Femur (tissue), 1 donor: ENCODE results near the gene POLR1B.
A peak's percentile ranks its signal among the peaks of the same experiment; 100 is the strongest.
"Not testable (repeated sequence)": the region's sequence is repeated elsewhere in the genome, so short reads cannot be mapped to it uniquely, and the experiment has no call there.

Source experiments
- DNase-seq: peaks from one replicate; pipeline ENCODE4 v3.0.0-alpha.2; 2017

POLR1B gene

GRCh38 chr2:112602917-112603316 lies 60.7 kb downstream of the POLR1B start:
- no peak for DNase-seq

- DNase-seq = no peak
Measured at GRCh38 chr2:112603731-112604130, 61.5 kb downstream of the POLR1B start.

- no peak for DNase-seq
Measured at GRCh38 chr2:112604952-112605351, 62.7 kb downstream of the POLR1B start.

- DNase-seq = no peak
Measured at GRCh38 chr2:112605926-112606325, 63.7 kb downstream of the POLR1B start.

DNA sequence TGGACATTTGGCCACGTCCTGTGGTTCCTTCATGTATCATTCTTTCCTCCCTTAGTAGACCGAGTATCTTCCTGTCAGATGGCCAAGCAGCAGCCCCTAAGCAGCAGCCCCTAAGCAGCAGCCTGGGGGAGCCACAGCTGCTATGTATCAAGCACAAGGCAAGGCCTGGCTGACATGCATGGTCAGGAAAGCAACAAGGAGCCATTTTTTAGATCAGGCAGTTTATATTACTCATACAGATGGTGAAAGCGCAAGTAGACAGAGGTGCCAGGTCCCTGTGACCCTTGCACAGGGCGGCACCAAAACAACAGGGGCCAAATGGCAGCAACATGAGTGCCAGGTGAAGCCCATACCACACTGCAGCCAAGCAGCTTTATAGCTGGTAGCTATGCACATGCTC lies 64.3 kb downstream of the POLR1B start:
- DNase-seq = no peak

- no peak for DNase-seq
Measured at GRCh38 chr2:112607680-112608438, 65.6 kb downstream of the POLR1B start.

DNA sequence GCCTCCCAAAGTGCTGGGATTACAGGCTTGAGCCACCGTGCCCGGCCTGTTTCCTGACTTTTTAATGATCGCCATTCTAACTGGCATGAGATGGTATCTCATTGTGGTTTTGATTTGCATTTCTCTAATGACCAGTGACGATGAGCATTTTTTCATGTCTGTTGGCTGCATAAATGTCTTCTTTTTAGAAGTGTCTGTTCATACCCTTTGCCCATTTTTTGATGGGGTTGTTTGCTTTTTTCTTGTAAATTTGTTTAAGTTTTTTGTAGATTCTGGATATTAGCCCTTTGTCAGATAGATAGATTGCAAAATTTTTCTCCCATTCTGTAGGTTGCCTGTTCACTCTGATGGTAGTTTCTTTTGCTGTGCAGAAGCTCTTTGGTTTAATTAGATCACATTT lies 67.1 kb downstream of the POLR1B start:
- not testable (repeated sequence) for DNase-seq

GRCh38 chr2:112612283-112612682 lies 70.0 kb downstream of the POLR1B start:
- not testable (repeated sequence) for DNase-seq

GRCh38 chr2:112614201-112614840 lies 72.1 kb downstream of the POLR1B start:
- no peak for DNase-seq

DNA sequence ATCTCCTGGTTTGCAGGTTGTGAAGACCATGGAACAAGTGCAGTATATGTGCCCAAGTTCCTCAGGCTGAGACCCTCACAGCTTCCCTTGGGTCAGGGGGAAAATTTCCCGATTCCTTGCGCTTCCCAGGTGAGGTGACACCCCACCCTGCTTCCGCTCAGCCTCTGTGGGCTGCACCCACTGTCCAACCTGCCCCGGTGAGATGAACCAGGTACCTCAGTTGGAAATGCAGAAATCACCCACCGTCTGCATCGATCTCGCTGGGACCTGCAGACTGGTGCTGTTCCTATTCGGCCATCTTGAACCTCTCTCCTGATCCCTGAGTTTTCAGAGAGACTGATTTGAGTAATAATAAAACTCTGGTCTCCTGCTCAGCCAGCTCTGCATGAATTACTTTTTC lies 72.8 kb downstream of the POLR1B start:
- no peak for DNase-seq

DNA sequence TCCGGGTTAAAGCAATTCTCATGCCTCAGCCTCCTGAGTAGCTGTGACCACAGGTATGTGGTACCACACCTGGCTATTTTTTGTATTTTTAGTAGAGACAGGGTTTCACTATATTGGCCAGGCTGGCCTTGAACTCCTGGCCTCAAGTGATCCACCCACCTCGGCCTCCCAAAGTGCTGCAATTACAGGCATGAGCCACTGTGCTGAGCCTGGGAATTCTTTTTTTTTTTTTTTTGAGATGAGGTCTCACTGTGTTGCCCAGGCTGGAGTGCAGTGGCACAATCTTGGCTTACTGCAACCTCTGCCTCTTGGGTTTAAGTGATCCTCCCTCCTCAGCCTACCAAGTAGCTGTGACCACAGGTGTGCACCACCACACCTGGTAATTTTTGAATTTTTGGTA lies 73.5 kb downstream of the POLR1B start:
- DNase-seq = not testable (repeated sequence)

GRCh38 chr2:112618383-112618782 lies 76.1 kb downstream of the POLR1B start:
- DNase-seq = no peak

DNA sequence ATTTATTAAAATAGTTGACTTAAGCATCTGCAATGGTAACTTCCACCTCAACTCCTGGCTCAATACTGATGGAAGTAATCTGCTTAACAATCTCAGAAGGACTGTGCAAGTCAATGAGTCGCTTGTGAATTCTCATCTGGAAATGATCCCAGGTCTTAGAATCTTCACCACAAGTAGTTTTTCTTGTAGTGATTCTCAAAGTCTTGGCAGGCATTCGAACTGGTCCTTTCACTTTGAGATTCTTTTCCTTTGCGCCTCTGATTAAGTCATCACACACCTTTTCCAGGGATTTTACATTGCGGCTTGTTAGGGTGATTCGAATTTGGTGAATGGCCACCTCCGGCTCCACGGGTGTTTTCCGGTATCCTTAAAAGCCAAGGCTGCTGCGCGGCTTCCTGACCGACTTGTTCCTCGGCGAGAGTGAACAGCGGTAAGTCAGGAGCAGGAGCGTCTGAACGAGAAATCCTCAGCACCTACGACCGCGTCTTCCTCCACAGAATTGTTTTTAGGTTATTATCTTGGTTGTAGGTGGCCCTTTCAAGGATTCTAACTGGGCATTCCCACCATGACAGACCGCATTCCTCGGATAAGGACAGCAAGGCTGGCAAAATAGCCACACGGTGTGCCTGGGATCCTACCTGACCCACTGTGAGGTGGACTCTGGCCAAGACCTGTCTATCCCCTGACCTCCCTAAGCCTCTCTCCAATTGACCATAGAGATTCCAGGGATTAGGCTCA lies 79.7 kb downstream of the POLR1B start:
- DNase-seq = no peak

DNA sequence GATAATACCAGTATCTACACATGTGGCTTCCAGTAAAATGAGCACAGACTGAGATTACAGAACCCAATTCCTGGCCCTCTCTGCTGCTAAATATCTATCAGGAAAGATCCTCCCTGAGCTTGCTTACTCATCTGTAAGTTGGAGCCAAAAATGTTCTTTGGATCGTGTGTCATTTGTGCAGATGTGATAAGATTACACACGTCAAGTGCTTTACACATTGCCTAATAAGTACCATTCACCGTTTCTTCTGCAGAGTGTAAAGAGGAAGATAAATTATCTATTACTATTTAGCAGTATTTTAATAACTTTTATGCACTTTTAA lies 80.2 kb downstream of the POLR1B start:
- no peak for DNase-seq

DNA sequence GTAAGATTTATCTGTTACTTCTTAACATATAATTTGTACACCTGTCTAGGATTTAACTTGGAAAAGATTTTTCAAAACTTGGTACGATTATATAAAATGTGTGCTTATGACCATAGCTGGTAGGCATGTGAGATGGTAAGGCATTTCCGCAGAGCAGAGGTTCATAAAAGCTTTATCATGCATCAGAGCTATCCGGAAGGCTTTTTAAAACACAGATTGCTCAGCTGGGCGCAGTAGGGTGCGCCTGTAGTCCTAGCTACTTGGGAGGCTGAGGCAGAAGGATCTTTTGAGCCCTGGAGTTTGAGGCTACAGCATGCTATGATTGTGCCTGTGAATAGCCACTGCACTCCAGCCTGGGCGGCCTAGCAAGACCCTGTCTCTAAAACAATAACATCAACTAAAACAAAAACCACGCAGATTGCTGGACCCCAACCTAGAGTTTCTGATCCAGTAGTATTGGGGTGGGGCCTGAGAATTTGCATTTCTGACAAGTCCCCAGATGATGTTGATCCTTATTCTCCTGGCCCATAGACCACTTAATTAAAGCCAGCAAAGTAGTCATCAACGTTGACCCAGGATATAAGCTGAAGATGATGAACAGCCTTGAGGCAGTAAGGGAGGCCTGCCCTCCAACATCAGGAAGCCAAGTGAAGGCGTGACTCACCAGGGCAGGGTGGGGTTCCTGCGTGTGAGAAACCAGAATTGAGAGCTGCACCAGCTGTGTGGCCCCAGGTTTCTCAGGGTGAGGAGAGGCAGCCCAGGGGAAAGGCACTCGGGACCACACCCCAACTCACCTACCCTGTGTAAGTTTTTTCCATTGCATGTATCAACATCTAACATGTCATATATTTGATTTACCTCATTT lies 81.9 kb downstream of the POLR1B start:
- no peak for DNase-seq

GRCh38 chr2:112625474-112626114 lies 83.3 kb downstream of the POLR1B start:
- DNase-seq = no peak

DNA sequence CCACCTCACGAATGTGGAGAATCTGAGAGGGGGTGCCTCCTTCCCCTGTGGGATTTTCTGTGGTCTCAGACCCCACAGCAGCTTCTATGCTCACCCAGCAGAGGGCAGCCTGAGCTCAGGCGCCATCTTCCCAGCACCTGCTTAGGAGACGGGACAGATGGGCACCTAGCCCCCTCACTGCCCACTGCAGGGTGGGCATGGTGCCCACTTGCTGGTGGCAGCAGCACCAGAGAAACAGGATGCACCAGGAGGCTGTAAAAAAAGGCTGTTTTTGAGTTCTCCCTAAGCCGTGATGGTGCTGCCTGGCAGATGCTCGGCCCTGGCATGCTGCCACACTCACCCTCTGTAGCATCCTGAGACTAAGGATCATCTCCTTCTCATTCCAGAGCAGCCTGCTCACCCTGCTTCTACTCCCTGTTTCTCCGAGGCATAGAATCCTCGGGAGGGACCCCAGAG lies 84.4 kb downstream of the POLR1B start:
- peak; percentile 67 for DNase-seq
